Right cardiac atrium (tissue), 5 donors: ENCODE measurements around the gene HYAL1. TPM values are rescaled to one million over a fixed set of nuclear protein-coding genes. Genes with fewer than 3 reads are reported as not detected.
A peak's percentile ranks its signal among the peaks of the same experiment; 100 is the strongest.

Experiments used
- ATAC-seq, 2 donors: fragments of 200-7000 bp; cut with Tn5 transposase; one replicate each; pipeline versions ENCODE4 v1.8.0 to v1.9.1; 2020; ENCODE audit warnings: moderate library complexity in 2 of 2, mild to moderate bottlenecking in 1 of 2
- DNase-seq, 3 donors: peaks; one replicate each; pipeline ENCODE4 v3.0.0-alpha.2; 2020
- H3K27ac ChIP-seq: one replicate; pipeline ENCODE4 v1.5.1; 2013; ENCODE audit warnings: mild to moderate bottlenecking, low read length, control low read depth, moderate library complexity
- H3K27me3 ChIP-seq: one replicate; pipeline ENCODE4 v1.6.1; 2013; ENCODE audit not compliant: control insufficient read depth, insufficient read depth
- H3K4me1 ChIP-seq: one replicate; pipeline ENCODE4 v1.6.1; 2013; ENCODE audit warnings: low read length; ENCODE audit not compliant: control insufficient read depth, insufficient read depth
- H3K4me3 ChIP-seq: one replicate; pipeline ENCODE4 v1.5.1; 2013; ENCODE audit warnings: low read length, control low read depth
- H3K9me3 ChIP-seq: one replicate; pipeline ENCODE4 v1.6.1; 2013; ENCODE audit warnings: low read length; ENCODE audit not compliant: control insufficient read depth
- WGBS: extraction: QIAGEN DNeasy Blood & Tissue Kit; methylation state at CpG from one replicate; pipeline ENCODE4 v1.1.7; 2013; 5-methylcytosine and 5-hydroxymethylcytosine counted together
- intact Hi-C, 4 donors: fragments of 100-400 bp; cut with DNase I; formaldehyde crosslinking; loops; one replicate each; pipeline versions ENCODE4 v1.11.0 to v1.14.0; 2022 to 2023
- polyA plus RNA-seq: library from polyadenylated mRNA; stranded (reverse); fragments of 200-250 nt; gene quantifications from one replicate; pipeline ENCODE4 v1.2.3, GENCODE V29; 2013
- total RNA-seq, 4 donors: library from RNA; stranded (reverse); fragmentation: NEBNext Ultra II Directional; extraction: Animal tissue kit (Norgen Biotek cat#: 25700); gene quantifications; one replicate each; pipeline ENCODE4 v1.2.1, GENCODE V29; 2021
- donor health status: healthy with polysubstance abuse.
- donor health status: DM: no; HTN: yes; CAD: no.
- donor health status: DM: no; HTN: no; CAD: no.
- donor health status: DM: no; HTN: yes; CAD: no; lungs with severe emphysema.
- donor health status: DM: yes; HTN: yes; CAD: no.

Gene HYAL1
- total and polyA plus RNA-seq, 5 donors, result 17.8 to 33.7 (median 25.4) TPM

GRCh38 chr3:50342813-50343633 is 39.6 kb upstream of the HYAL1 start:
- Histone ChIP-seq H3K4me3 (no peak overlapping the region), H3K9me3 (no peaks in the 10 kb centered on the region), H3K4me1 (no peaks in the 10 kb centered on the region), H3K27me3 (no peaks in the 10 kb centered on the region), H3K27ac (no peak overlapping the region)
- intact Hi-C loops, result no loop called here
- ATAC-seq (no peak), DNase-seq (peak in 2 of 3 donors; percentile 40 to 54)
- 84% methylated on average over 13 of the region's 13 CpGs for WGBS

- Histone ChIP-seq H3K4me3 (no peak overlapping the region), H3K9me3 (no peaks in the 10 kb centered on the region), H3K27me3 (no peaks in the 10 kb centered on the region), H3K27ac (no peak overlapping the region), H3K4me1 (no peaks in the 10 kb centered on the region)
- ATAC-seq (no peak), DNase-seq (peak in 2 of 3 donors; percentile 37 to 62)
- intact Hi-C loops, result no loop called here
- 91% methylated on average over 13 of the region's 13 CpGs for WGBS
These were observed 38.7 kb upstream of the HYAL1 start for GRCh38 chr3:50341996-50342650.

GRCh38 chr3:50341537-50341936 is 38.2 kb upstream of the HYAL1 start:
- H3K27me3 ChIP-seq, result no peaks in the 10 kb centered on the region
- ATAC-seq (no peak), DNase-seq (peak in 2 of 3 donors; percentile 63 to 73)
- whole genome bisulfite sequencing, result 86% methylated on average over 9 of the region's 9 CpGs
- no peaks in the 10 kb centered on the region for H3K9me3 ChIP-seq
- no peaks in the 10 kb centered on the region for H3K4me1 ChIP-seq
- H3K4me3 ChIP-seq, result peak overlapping the region; percentile 12
- intact Hi-C loops, result no loop called here
- H3K27ac ChIP-seq, result peak overlapping the region; percentile 1

GRCh38 chr3:50340448-50341329 is 37.3 kb upstream of the HYAL1 start, which contains the start of gene RASSF1:
Gene RASSF1, minus strand, starts transcription at chr3:50340836. Its CDS starts 31 bp downstream, at chr3:50340805.
- peak within 1 kb of the TSS; percentile 53 for H3K27ac ChIP-seq
- intact Hi-C loops, result no loop called here
- 7% methylated on average over 85 of the region's 85 CpGs for WGBS

GRCh38 chr3:50340147-50340447 is 36.7 kb upstream of the HYAL1 start:
- intact Hi-C loops, result no loop called here
- peak overlapping the region; percentile 53 for H3K27ac ChIP-seq
- ATAC-seq (no peak), DNase-seq (no peak)
- no peaks in the 10 kb centered on the region for H3K9me3 ChIP-seq
- no peaks in the 10 kb centered on the region for H3K27me3 ChIP-seq
- peak overlapping the region; percentile 12 for H3K4me3 ChIP-seq
- WGBS, result 20% methylated on average over 9 of the region's 9 CpGs
- H3K4me1 ChIP-seq, result no peaks in the 10 kb centered on the region

More at GRCh38 chr3:50340448-50341329, 37.3 kb upstream of the HYAL1 start, which contains the start of gene RASSF1:
- Histone ChIP-seq H3K27me3 (no peaks in the 10 kb centered on the region), H3K4me1 (no peaks in the 10 kb centered on the region), H3K4me3 (peak within 1 kb of the TSS; percentile 12), H3K9me3 (no peaks in the 10 kb centered on the region)
- DNase-seq (peak; percentile 89 to 95 (median 95)), ATAC-seq (peak; percentile 56 to 62)

- Histone ChIP-seq H3K27ac (peak overlapping the region; percentile 2), H3K4me3 (peak overlapping the region; percentile 12), H3K4me1 (no peaks in the 10 kb centered on the region), H3K9me3 (no peaks in the 10 kb centered on the region), H3K27me3 (no peaks in the 10 kb centered on the region)
- intact Hi-C loops, result no loop called here
- ATAC-seq (no peak), DNase-seq (peak in 1 of 3 donors; percentile 65)
- WGBS, result 76% methylated on average over 14 of the region's 14 CpGs
These were observed 36.2 kb upstream of the HYAL1 start for GRCh38 chr3:50339485-50340146.

GRCh38 chr3:50338965-50339364 is 35.6 kb upstream of the HYAL1 start:
- Histone ChIP-seq H3K27me3 (no peaks in the 10 kb centered on the region), H3K9me3 (no peaks in the 10 kb centered on the region), H3K4me1 (no peaks in the 10 kb centered on the region), H3K27ac (peak overlapping the region; percentile 60), H3K4me3 (no peak overlapping the region)
- 59% methylated on average over 5 of the region's 5 CpGs for whole genome bisulfite sequencing
- DNase-seq (no peak), ATAC-seq (no peak)
- intact Hi-C loops, result no loop called here

GRCh38 chr3:50337175-50337861 is 33.9 kb upstream of the HYAL1 start:
- WGBS, result under 1% methylated on average over 79 of the region's 79 CpGs
- DNase-seq (peak; percentile 100), ATAC-seq (peak; percentile 82 to 91)
- Histone ChIP-seq H3K4me1 (no peaks in the 10 kb centered on the region), H3K9me3 (no peaks in the 10 kb centered on the region), H3K27ac (peak overlapping the region; percentile 96), H3K27me3 (no peaks in the 10 kb centered on the region), H3K4me3 (peak overlapping the region; percentile 74)
- intact Hi-C loops, result no loop called here

- Histone ChIP-seq H3K27me3 (no peaks in the 10 kb centered on the region), H3K4me1 (no peaks in the 10 kb centered on the region), H3K27ac (peak overlapping the region; percentile 77), H3K4me3 (peak overlapping the region; percentile 74), H3K9me3 (no peaks in the 10 kb centered on the region)
- under 1% methylated on average over 31 of the region's 31 CpGs for WGBS
- DNase-seq (no peak), ATAC-seq (no peak)
- intact Hi-C loops, result no loop called here
These were observed 33.2 kb upstream of the HYAL1 start for GRCh38 chr3:50336452-50337174.
